B cell (primary cell): ENCODE measurements around the gene NRIP3. TPM values are rescaled to one million over a fixed set of nuclear protein-coding genes. Genes with fewer than 3 reads are reported as not detected.

Experiments used
- ATAC-seq: fragments of 200-7000 bp; cut with Tn5 transposase; one replicate; pipeline ENCODE4 v1.10.0; 2021; ENCODE audit warnings: low read depth, mild to moderate bottlenecking, moderate number of reproducible peaks, moderate library complexity
- CTCF ChIA-PET: fragments of 350-600 bp; sonication (Branson Sonifier 250); formaldehyde crosslinking; loops from one replicate; lab custom pipeline; 2021; ENCODE audit warnings: antibody characterized with exemption, inconsistent platforms; lab: Charles Lee
- POLR2A ChIA-PET: fragments of 350-600 bp; sonication (Branson Sonifier 250); formaldehyde crosslinking; loops from one replicate; lab custom pipeline; 2021; ENCODE audit warnings: antibody characterized with exemption; lab: Charles Lee
- DNase-seq: peaks from one replicate; pipeline ENCODE4 v3.0.0; 2013
- H2AFZ ChIP-seq: 2 replicates; pipeline ENCODE4 v1.6.1; 2012; ENCODE audit warnings: mild to moderate bottlenecking, low read depth, low read length; ENCODE audit not compliant: insufficient read depth, poor library complexity, severe bottlenecking
- H3K27ac ChIP-seq, 2 donors: 1 replicate in 1 of 2; 2 replicates in 1 of 2; pipeline ENCODE4 v1.5.1; 2012 to 2013; ENCODE audit warnings: low read length in 2 of 2, mild to moderate bottlenecking in 2 of 2, moderate library complexity in 1 of 2
- H3K27me3 ChIP-seq, 4 experiments: fragments of 200-600 bp in 1 of 4; sonication (generic) in 1 of 4; replicated peaks in 1 of 4; 1 replicate in 2 of 4; 2 replicates in 2 of 4; pipeline versions ENCODE4 v1.6.1 to v1.7.0; 2013 to 2016; ENCODE audit warnings: low read length in 3 of 4, mild to moderate bottlenecking in 2 of 4, mixed read lengths in 1 of 4, moderate library complexity in 1 of 4; ENCODE audit not compliant: insufficient read depth in 4 of 4, control insufficient read depth in 3 of 4; ENCODE audit errors: control extremely low read depth in 1 of 4
- H3K36me3 ChIP-seq, 2 experiments: replicated peaks in 1 of 2; 1 replicate in 1 of 2; 2 replicates in 1 of 2; pipeline versions ENCODE4 v1.6.1 to v1.7.1; 2013; ENCODE audit warnings: low read length in 1 of 2; ENCODE audit not compliant: insufficient read depth in 2 of 2, control insufficient read depth in 1 of 2; ENCODE audit errors: control extremely low read depth in 1 of 2, extremely low read depth in 1 of 2
- H3K4me1 ChIP-seq, 2 donors: fragments of 200-600 bp in 1 of 2; sonication (generic) in 1 of 2; 1 replicate in 1 of 2; 2 replicates in 1 of 2; pipeline versions ENCODE4 v1.5.1 to v1.6.1; 2013 to 2017; ENCODE audit warnings: low read length in 2 of 2; ENCODE audit not compliant: control insufficient read depth in 2 of 2, insufficient read depth in 2 of 2
- H3K4me2 ChIP-seq: replicated peaks from 2 replicates; pipeline ENCODE3; 2012; ENCODE audit warnings: mild to moderate bottlenecking, low read depth, low read length; ENCODE audit not compliant: poor library complexity, severe bottlenecking
- H3K4me3 ChIP-seq, 5 experiments: fragments of 200-600 bp in 1 of 5; sonication (generic) in 1 of 5; 1 replicate in 3 of 5; 2 replicates in 2 of 5; pipeline versions ENCODE4 v1.5.1 to v1.7.0; 2011 to 2016; ENCODE audit warnings: low read length in 4 of 5, mild to moderate bottlenecking in 4 of 5, low read depth in 2 of 5, control low read depth in 1 of 5, moderate library complexity in 1 of 5; ENCODE audit not compliant: insufficient read depth in 1 of 5; ENCODE audit errors: control extremely low read depth in 1 of 5, extremely low read depth in 1 of 5
- H3K79me2 ChIP-seq: fragments of 200-600 bp; sonication (generic); one replicate; pipeline ENCODE4 v1.6.0; 2016; ENCODE audit warnings: low read length; ENCODE audit not compliant: control insufficient read depth, insufficient read depth
- H3K9ac ChIP-seq: fragments of 200-600 bp; sonication (generic); 2 replicates; pipeline ENCODE4 v1.6.1; 2017; ENCODE audit warnings: mild to moderate bottlenecking, low read length, moderate library complexity
- H3K9me3 ChIP-seq, 3 donors: one replicate each; pipeline versions ENCODE4 v1.6.1 to v1.7.1; 2013; ENCODE audit warnings: low read length in 2 of 3; ENCODE audit not compliant: control insufficient read depth in 2 of 3, insufficient read depth in 1 of 3; ENCODE audit errors: control extremely low read depth in 1 of 3
- H4K20me1 ChIP-seq: 2 replicates; pipeline ENCODE4 v1.6.0; 2012; ENCODE audit warnings: mild to moderate bottlenecking, low read length; ENCODE audit not compliant: insufficient read depth, control insufficient read depth, poor library complexity, severe bottlenecking
- H3K27ac Mint-ChIP-seq: one replicate; pipeline ENCODE4 v1.8.0; 2021; ENCODE audit warnings: mixed read lengths
- H3K27me3 Mint-ChIP-seq: one replicate; pipeline ENCODE4 v1.8.0; 2021; ENCODE audit warnings: mixed read lengths
- H3K4me1 Mint-ChIP-seq: one replicate; pipeline ENCODE4 v1.8.0; 2021; ENCODE audit warnings: mixed read lengths
- H3K4me3 Mint-ChIP-seq: one replicate; pipeline ENCODE4 v1.8.0; 2021; ENCODE audit warnings: mixed read lengths
- H3K9me3 Mint-ChIP-seq: one replicate; pipeline ENCODE4 v1.8.0; 2022; ENCODE audit warnings: mixed read lengths; ENCODE audit not compliant: insufficient read depth
- CTCF ChIP-seq: fragments of 200-600 bp; IDR thresholded peaks from one replicate; pipeline ENCODE4 v1.8.0; 2022; ENCODE audit warnings: antibody characterized with exemption, mild to moderate bottlenecking
- EZH2 ChIP-seq: IDR thresholded peaks from 2 replicates; pipeline ENCODE4 v1.6.1; 2012; ENCODE audit warnings: borderline replicate concordance, low read depth, mild to moderate bottlenecking, moderate library complexity, low read length; ENCODE audit not compliant: insufficient read depth, poor library complexity, severe bottlenecking
- WGBS: methylation state at CpG from one replicate; pipeline ENCODE4 v1.1.5; 2013; ENCODE audit warnings: missing lambda C conversion rate; ENCODE audit not compliant: insufficient coverage; 5-methylcytosine and 5-hydroxymethylcytosine counted together
- intact Hi-C: fragments of 100-400 bp; cut with micrococcal nuclease; formaldehyde crosslinking; loops from one replicate; pipeline ENCODE4 v1.10.0; 2022
- polyA plus RNA-seq: library from polyadenylated mRNA; depleted of rRNA; stranded (reverse); fragments of >200 nt; gene quantifications from 2 replicates; pipeline ENCODE4 v1.2.3, GENCODE V29; 2012
- total RNA-seq, 2 donors: library from RNA; stranded (reverse); fragments of 120-200 nt in 1 of 2; gene quantifications; 1 replicate in 1 of 2; 2 replicates in 1 of 2; pipeline versions ENCODE4 v1.2.3 to v1.2.4, GENCODE V29; 2013 to 2022

Gene NRIP3
- total and polyA plus RNA-seq, 2 donors (not counting 1 experiment from before 2014, with no cell fraction given) = 0.13 to 0.59 TPM

DNA sequence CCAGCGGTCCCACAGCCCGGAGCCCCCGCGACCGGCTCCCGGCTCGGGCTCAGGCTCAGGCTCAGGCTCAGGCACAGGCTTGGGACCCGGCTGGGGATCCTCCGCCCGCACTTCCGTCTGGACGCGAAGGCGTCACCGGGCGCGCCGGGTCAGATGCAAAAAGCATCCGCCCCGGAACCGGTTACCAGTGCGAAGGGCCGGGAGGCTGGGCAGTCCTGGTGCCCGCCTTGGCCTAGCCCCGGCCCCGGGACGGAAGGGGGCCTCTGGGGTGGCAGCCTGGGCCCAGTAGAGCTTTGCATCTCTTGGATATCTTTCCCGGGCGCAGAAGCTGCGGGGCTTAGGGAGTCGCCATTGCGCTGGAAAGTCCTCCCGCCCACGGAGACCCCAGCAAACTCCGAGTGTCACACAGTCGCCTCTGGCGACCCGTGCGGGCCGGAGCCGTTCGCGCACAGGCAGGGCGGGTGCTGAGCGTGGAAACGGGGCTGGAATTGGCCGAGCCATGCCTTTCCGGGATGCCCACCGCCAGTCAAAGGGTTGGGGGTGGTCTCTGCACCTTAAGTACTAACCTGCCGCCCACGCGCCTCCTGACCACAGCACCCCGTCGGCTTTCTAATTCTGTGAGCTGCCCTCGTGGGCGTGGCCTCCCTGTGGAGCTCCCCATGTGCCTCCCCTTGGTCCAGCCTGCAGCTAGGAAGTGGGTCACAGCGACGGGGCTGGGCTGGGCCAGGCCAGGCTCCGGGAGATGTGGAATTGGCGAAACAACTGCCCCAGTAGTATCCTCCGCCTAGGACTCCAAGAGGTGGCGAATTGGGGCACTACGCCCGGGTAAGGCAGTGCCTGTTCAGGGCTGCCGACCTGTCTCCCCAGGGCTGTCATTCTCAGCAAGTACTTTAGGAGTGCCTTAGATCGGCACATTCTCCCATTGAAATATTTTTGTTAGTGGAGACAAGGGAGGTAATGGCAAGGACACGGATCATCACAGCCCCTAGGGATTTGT, 39.2 kb downstream of the NRIP3 start, which contains the start of gene TMEM9B:
Gene TMEM9B, minus strand, starts transcription at position 119 of the 997 bp plus-strand sequence. CDS start 129 bp downstream, outside the sequence.
- Histone ChIP-seq H3K27me3 (no peaks in the 10 kb centered on the region), H3K79me2 (peaks cover 46% of the 10 kb centered on the region), H3K9ac (peak within 1 kb of the TSS; percentile 91), H4K20me1 (peaks cover 9% of the 10 kb centered on the region), H3K4me1 (peaks cover 15 to 20% of the 10 kb centered on the region in 2 donors), H3K27ac (peak within 1 kb of the TSS; percentile 89 to 94), H3K36me3 (peaks cover 0 to 7% of the 10 kb centered on the region in 2 experiments), H3K4me2 (peak within 1 kb of the TSS; percentile 97), H3K9me3 (no peaks in the 10 kb centered on the region), H3K4me3 (peak within 1 kb of the TSS; percentile 50 to 89 (median 85)), H2AFZ (peak within 1 kb of the TSS; percentile 92)
- Mint-ChIP-seq H3K27ac (peak within 1 kb of the TSS; percentile 93), H3K4me3 (peak within 1 kb of the TSS; percentile 96), H3K4me1 (peaks cover 35% of the 10 kb centered on the region), H3K9me3 (no peaks in the 10 kb centered on the region), H3K27me3 (no peaks in the 10 kb centered on the region)
- intact Hi-C loops = loop anchor here (1.0 to 10.0 kb wide), 5 partner anchors 40 to 760 kb away; partner anchors contain the start of genes NRIP3, RPL27A and TRIM66
- ChIA-PET POLR2A (interaction anchor here (0.5 to 1.7 kb wide), 5 partner anchors 276 to 498 kb away, joined by 4 to 6 read pairs (median 5); partner anchors contain the start of gene ZNF143), CTCF (interaction anchor here (0.9 to 2.6 kb wide), 6 partner anchors 16 to 542 kb away, joined by 3 to 9 read pairs (median 4); partner anchors contain the start of genes RPL27A and TRIM66)
- under 1% methylated on average over 66 of the region's 67 CpGs for WGBS
- ATAC-seq (peak; percentile 84), DNase-seq (peak; percentile 91)
- TF ChIP-seq EZH2 (no peak), CTCF (no peak)
